ENCODE measurements around the gene ISOC2. TPM values are rescaled to one million over a fixed set of nuclear protein-coding genes. Genes with fewer than 3 reads are reported as not detected.

ISOC2 gene, protein sequence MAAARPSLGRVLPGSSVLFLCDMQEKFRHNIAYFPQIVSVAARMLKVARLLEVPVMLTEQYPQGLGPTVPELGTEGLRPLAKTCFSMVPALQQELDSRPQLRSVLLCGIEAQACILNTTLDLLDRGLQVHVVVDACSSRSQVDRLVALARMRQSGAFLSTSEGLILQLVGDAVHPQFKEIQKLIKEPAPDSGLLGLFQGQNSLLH
- total RNA-seq (2011; cell fraction: chromatin; rRNA removed; ENCODE audit: low replicate concordance): 20.9 and 73.4 TPM in 2 replicates
- 94.4 and 96.2 TPM in 2 replicates for total RNA-seq (2011; cell fraction: nucleolus; rRNA removed)
- total RNA-seq (2011; cell fraction: nucleoplasm; rRNA removed): 62.6 and 89.3 TPM in 2 replicates
- total RNA-seq (2014; rRNA removed) (229 and 491 TPM in 2 replicates), total RNA-seq (2014; rRNA removed; fragmentation: Illumina TruSeq; extraction: Trizol) (16.7 and 26.3 TPM in 2 replicates), total RNA-seq (2015; rRNA removed; fragmentation: Illumina TruSeq; extraction: Trizol) (99.3 and 105 TPM in 2 replicates), total RNA-seq (2021) (135 and 150 TPM in 2 replicates), polyA plus RNA-seq (2011; rRNA removed) (58.3 and 94.6 TPM in 2 replicates), polyA plus RNA-seq (2014; fragmentation: Illumina TruSeq; extraction: Trizol) (52.8 and 117 TPM in 2 replicates), polyA plus RNA-seq (2014; fragmentation: Nextera tagmentation; extraction: Ambion mirVana) (1 to 10 TPM; 1.2 to 6.2 TPM), polyA plus RNA-seq (2014; rRNA removed) (172 and 196 TPM in 2 replicates), polyA minus RNA-seq (2011; rRNA and poly(A)+ RNA removed) (13.9 and 17.6 TPM in 2 replicates), Bru-seq, nascent RNA (percentile 82 among the genes with signal in this experiment), BruChase-seq, experiment 1, labeled RNA remaining after a 2-hour chase (percentile 74 among the genes with signal in this experiment), BruChase-seq, experiment 2, labeled RNA remaining after a 6-hour chase (percentile 74 among the genes with signal in this experiment)
- polyA plus RNA-seq (2011; cell fraction: cytosol; rRNA removed): 109 and 317 TPM in 2 replicates
- 145 and 201 TPM in 2 replicates for polyA plus RNA-seq (2011; cell fraction: nucleus; rRNA removed)
- polyA plus RNA-seq (2012): 123 and 126 TPM in 2 replicates
- 48.0 and 65.9 TPM in 2 replicates for polyA minus RNA-seq (2011; cell fraction: cytosol; rRNA and poly(A)+ RNA removed)
- 45.9 and 53.4 TPM in 2 replicates for polyA minus RNA-seq (2011; cell fraction: nucleus; rRNA and poly(A)+ RNA removed)
- long read RNA-seq, experiment 1, transcript ISOC2-202 (6 exons, 998 nt): major isoform, 27 of 59 reads
- long read RNA-seq, experiment 1, transcript ISOC2-203 (5 exons, 1,566 nt): minor isoform, 7 of 59 reads
- long read RNA-seq, experiment 1, partial matches to known transcripts: 15 of 59 reads
- long read RNA-seq, experiment 1, other reads (novel, unspliced or antisense): 8 of 59 reads
- long read RNA-seq, experiment 2, transcript ISOC2-201 (6 exons, 1,122 nt): minor isoform, 21 of 281 reads
- long read RNA-seq, experiment 2, transcript ISOC2-203 (5 exons, 1,566 nt): minor isoform, 56 of 281 reads
- long read RNA-seq, experiment 2, transcript ISOC2-202 (6 exons, 998 nt): major isoform, 153 of 281 reads
- long read RNA-seq, experiment 2, partial matches to known transcripts: 17 of 281 reads
- long read RNA-seq, experiment 2, other reads (novel, unspliced or antisense): 34 of 281 reads
- long read RNA-seq, experiment 3, transcript ISOC2-202 (6 exons, 998 nt): major isoform, 121 of 206 reads
- long read RNA-seq, experiment 3, transcript ISOC2-203 (5 exons, 1,566 nt): minor isoform, 61 of 206 reads
- long read RNA-seq, experiment 3, transcript ISOC2-201 (6 exons, 1,122 nt): minor isoform, 11 of 206 reads
- long read RNA-seq, experiment 3, partial matches to known transcripts: 4 of 206 reads
- long read RNA-seq, experiment 3, other reads (novel, unspliced or antisense): 9 of 206 reads

DNA sequence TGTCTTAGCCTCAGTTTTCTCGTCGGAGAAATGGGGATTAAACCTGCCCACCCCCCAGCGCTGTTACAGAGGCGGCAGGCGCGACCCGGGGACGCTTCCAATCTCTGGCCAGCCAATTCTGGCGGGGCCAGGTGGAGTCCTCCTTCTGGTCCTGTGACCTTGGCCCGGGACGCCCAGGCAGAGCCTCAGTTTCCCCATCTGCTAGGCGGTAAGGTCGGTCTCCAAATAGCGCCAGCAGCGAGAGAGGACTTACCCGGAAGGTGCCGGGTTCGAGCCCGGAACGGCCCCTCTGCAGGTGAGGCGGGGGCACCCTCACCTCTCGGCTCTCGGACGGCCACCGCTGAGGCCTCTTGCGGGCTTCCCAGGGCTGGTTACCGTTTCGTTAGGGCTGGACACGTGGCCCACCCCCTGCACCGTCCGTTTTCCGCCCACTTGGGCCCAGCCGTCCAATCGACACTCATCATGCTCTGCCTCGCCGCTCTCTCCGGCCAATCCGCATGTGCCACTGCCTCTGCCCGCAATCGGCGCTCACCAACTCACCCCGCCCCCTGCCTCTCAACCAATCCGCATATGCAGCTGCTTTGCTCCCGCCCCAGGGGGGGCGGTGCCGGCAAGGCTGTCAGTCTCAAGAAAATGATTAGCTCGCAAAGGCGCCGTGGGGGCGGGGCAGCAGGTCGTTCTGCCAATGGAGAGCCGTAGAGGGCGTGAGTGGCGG, at the start of gene ISOC2:
Gene ISOC2 (minus strand): TSS at position 384 of the 715 bp plus-strand sequence. CDS start 5,156 bp downstream, outside the sequence.
- H3K27ac ChIP-seq (ENCODE audit: extremely low read depth, low read depth, low read length): peak within 1 kb of the TSS; percentile 98
- peaks cover 43% of the 10 kb centered on the region for H3K79me2 ChIP-seq (ENCODE audit: control insufficient read depth, insufficient read depth, low read length)
- BruUV-seq (replicated peaks): no TSS peak
- no peaks in the 10 kb centered on the region for H3K27me3 ChIP-seq (ENCODE audit: control insufficient read depth in 2 of 2, insufficient read depth in 2 of 2, low read length in 2 of 2)
- H3K4me3 ChIP-seq: peak within 1 kb of the TSS; percentile 81
- DNase-seq (ENCODE audit: extremely low read depth in 1 of 4, low spot score in 3 of 4): peak; percentile 95 to 100 (median 98)
- WGBS (ENCODE audit: insufficient coverage, low coverage, missing lambda C conversion rate): under 1% methylated on average over 52 of the region's 54 CpGs
- intact Hi-C loops (cut with micrococcal nuclease) (loop anchor here (1.0 kb wide), 1 partner anchor 8 kb away; no protein-coding TSS in a partner anchor), in situ Hi-C loops (cut with MboI) (no loop called here)
- H3K9me3 ChIP-seq (replicated peaks; ENCODE audit: control insufficient read depth, insufficient read depth, low read depth, low read length): no peaks in the 10 kb centered on the region
- H3K36me3 ChIP-seq (ENCODE audit: control insufficient read depth, insufficient read depth, low read length): peaks cover 18% of the 10 kb centered on the region; the same call in 2 of the 3 replicates
- peak within 1 kb of the TSS; percentile 88 for H2AFZ ChIP-seq (ENCODE audit: low read depth, low read length)
- no peaks in the 10 kb centered on the region for H3K9me1 ChIP-seq (ENCODE audit: control insufficient read depth, insufficient read depth, low read length)
- H3K4me2 ChIP-seq (ENCODE audit: insufficient read depth, low read length): peak within 1 kb of the TSS; percentile 99
- peaks cover 30 to 74% of the 10 kb centered on the region in 2 experiments for H3K4me1 ChIP-seq (replicated peaks in 1 of 2; ENCODE audit: control insufficient read depth in 2 of 2, insufficient read depth in 2 of 2, low read length in 2 of 2)
- CTCF ChIA-PET (ENCODE audit: low intra/inter-chr PET ratio): no interaction called here
- peak; percentile 96 for ATAC-seq
- POLR2A ChIA-PET: interaction anchor here (0.5 to 2.1 kb wide), 10 partner anchors 8 to 840 kb away, joined by 3 to 10 read pairs (median 3); partner anchors contain the start of genes TMEM238, UBE2S and ZNF628
- H3K9ac ChIP-seq (ENCODE audit: insufficient read depth in 1 of 2, low read depth in 2 of 2, low read length in 2 of 2): peak within 1 kb of the TSS; percentile 97 to 98
- no peaks in the 10 kb centered on the region for H4K20me1 ChIP-seq (replicated peaks; ENCODE audit: control insufficient read depth, insufficient read depth, low read length)
- peak; percentile 97 for FAIRE-seq
- TF ChIP-seq, protein P1, sequence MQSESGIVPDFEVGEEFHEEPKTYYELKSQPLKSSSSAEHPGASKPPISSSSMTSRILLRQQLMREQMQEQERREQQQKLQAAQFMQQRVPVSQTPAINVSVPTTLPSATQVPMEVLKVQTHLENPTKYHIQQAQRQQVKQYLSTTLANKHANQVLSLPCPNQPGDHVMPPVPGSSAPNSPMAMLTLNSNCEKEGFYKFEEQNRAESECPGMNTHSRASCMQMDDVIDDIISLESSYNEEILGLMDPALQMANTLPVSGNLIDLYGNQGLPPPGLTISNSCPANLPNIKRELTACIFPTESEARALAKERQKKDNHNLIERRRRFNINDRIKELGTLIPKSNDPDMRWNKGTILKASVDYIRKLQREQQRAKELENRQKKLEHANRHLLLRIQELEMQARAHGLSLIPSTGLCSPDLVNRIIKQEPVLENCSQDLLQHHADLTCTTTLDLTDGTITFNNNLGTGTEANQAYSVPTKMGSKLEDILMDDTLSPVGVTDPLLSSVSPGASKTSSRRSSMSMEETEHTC (IDR thresholded peaks at IDR 0.05): 0 out of 2 replicates have a peak, but pooled peaks have one; percentile 13
- peak; percentile 76 for TF ChIP-seq NFYB (IDR thresholded peaks at IDR 0.05; ENCODE audit: extremely low read depth, insufficient read length)
- no peak for TF ChIP-seq ZNF75A (CRISPR knock-in tag; IDR thresholded peaks at IDR 0.05)
- TF ChIP-seq, protein P2, sequence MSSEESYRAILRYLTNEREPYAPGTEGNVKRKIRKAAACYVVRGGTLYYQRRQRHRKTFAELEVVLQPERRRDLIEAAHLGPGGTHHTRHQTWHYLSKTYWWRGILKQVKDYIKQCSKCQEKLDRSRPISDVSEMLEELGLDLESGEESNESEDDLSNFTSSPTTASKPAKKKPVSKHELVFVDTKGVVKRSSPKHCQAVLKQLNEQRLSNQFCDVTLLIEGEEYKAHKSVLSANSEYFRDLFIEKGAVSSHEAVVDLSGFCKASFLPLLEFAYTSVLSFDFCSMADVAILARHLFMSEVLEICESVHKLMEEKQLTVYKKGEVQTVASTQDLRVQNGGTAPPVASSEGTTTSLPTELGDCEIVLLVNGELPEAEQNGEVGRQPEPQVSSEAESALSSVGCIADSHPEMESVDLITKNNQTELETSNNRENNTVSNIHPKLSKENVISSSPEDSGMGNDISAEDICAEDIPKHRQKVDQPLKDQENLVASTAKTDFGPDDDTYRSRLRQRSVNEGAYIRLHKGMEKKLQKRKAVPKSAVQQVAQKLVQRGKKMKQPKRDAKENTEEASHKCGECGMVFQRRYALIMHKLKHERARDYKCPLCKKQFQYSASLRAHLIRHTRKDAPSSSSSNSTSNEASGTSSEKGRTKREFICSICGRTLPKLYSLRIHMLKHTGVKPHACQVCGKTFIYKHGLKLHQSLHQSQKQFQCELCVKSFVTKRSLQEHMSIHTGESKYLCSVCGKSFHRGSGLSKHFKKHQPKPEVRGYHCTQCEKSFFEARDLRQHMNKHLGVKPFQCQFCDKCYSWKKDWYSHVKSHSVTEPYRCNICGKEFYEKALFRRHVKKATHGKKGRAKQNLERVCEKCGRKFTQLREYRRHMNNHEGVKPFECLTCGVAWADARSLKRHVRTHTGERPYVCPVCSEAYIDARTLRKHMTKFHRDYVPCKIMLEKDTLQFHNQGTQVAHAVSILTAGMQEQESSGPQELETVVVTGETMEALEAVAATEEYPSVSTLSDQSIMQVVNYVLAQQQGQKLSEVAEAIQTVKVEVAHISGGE (CRISPR knock-in tag; IDR thresholded peaks at IDR 0.05): peak in 1 of 3 experiments; percentile 25; a peak in 1 of 6 replicates
- TF ChIP-seq JUN (IDR thresholded peaks at IDR 0.05; ENCODE audit: borderline replicate concordance, low read depth, low read length): peak; percentile 66; the same call in 1 of the 2 replicates
- peak; percentile 81; the same call in 1 of the 2 replicates for TF ChIP-seq JUN (CRISPR knock-in tag; IDR thresholded peaks at IDR 0.05; ENCODE audit: borderline replicate concordance)
- peak; percentile 69 for TF ChIP-seq CREB1 (IDR thresholded peaks at IDR 0.05)
- TF ChIP-seq CREB1 (CRISPR knock-in tag; IDR thresholded peaks at IDR 0.05): peak; percentile 78
